Omental fat pad (tissue), 4 donors: ENCODE data around the gene QRFP. TPM values are rescaled to one million over a fixed set of nuclear protein-coding genes. Genes with fewer than 3 reads are reported as not detected.

ENCODE experiments used
- ATAC-seq: fragments of 150-250 bp; one replicate; pipeline ENCODE4 v1.9.1; 2016; ENCODE audit warnings: mild to moderate bottlenecking, moderate library complexity; ENCODE audit not compliant: low FRiP score
- DNase-seq: peaks from one replicate; pipeline ENCODE4 v3.0.0-alpha.2; 2019; ENCODE audit warnings: low spot score
- total RNA-seq, 4 donors: library from RNA; depleted of rRNA; stranded (reverse); fragments of >200 nt; gene quantifications; one replicate each; pipeline ENCODE4 v1.1.0, GENCODE V29; 2016
- TF ChIP-seq, protein P1 (sequence below), 3 donors: fragments of 450-650 bp; IDR thresholded peaks; one replicate each; pipeline ENCODE4 v1.5.1; 2016 to 2017; ENCODE audit warnings: antibody characterized with exemption in 3 of 3, mild to moderate bottlenecking in 3 of 3, moderate library complexity in 2 of 3

The QRFP gene
- total RNA-seq, 4 donors from 2014 or later, result not detected

DNA sequence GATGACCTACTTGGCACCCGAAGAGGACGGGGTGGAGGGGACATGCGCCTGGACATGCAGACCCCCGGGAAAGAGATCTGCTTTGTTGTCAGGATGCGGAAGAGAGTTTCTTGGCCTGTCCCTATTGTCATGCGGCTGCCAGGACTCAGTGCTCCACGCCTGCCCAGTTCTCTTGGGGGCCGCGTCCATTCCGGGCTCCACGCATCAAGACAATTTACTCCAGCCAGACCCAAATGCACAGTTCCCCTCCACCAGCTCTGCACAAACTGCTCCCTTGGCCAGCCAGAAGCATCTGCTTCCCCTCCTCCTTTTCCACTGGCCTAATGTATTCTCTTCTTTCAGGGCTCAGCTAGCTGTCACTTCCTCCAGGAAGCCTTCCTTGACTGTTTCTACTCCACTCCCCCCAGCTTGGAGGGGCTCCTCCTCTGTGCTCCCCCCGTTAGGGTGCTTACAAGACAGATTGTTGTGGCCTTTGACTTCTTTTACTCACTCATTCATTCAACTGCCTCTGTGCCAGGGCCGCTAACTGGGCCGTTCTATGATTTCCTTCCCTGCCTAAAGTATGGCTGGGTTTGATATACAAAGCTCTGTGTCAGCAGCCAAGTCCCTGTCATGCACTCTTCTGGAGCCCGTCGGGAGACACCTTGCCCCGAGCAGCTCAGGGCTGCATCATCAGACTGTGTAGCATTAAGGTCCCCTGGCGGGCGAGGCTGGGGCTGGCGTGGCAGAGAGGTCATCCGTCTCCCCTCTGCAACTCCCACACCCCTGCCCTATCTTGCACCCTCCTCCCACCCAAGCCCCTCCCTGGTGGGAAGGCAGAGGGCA lies 35.9 kb upstream of the QRFP start:
- DNase-seq (no peak), ATAC-seq (no peak)
- TF ChIP-seq, protein P1, sequence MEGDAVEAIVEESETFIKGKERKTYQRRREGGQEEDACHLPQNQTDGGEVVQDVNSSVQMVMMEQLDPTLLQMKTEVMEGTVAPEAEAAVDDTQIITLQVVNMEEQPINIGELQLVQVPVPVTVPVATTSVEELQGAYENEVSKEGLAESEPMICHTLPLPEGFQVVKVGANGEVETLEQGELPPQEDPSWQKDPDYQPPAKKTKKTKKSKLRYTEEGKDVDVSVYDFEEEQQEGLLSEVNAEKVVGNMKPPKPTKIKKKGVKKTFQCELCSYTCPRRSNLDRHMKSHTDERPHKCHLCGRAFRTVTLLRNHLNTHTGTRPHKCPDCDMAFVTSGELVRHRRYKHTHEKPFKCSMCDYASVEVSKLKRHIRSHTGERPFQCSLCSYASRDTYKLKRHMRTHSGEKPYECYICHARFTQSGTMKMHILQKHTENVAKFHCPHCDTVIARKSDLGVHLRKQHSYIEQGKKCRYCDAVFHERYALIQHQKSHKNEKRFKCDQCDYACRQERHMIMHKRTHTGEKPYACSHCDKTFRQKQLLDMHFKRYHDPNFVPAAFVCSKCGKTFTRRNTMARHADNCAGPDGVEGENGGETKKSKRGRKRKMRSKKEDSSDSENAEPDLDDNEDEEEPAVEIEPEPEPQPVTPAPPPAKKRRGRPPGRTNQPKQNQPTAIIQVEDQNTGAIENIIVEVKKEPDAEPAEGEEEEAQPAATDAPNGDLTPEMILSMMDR (IDR thresholded peaks at IDR 0.05), result no peak

DNA sequence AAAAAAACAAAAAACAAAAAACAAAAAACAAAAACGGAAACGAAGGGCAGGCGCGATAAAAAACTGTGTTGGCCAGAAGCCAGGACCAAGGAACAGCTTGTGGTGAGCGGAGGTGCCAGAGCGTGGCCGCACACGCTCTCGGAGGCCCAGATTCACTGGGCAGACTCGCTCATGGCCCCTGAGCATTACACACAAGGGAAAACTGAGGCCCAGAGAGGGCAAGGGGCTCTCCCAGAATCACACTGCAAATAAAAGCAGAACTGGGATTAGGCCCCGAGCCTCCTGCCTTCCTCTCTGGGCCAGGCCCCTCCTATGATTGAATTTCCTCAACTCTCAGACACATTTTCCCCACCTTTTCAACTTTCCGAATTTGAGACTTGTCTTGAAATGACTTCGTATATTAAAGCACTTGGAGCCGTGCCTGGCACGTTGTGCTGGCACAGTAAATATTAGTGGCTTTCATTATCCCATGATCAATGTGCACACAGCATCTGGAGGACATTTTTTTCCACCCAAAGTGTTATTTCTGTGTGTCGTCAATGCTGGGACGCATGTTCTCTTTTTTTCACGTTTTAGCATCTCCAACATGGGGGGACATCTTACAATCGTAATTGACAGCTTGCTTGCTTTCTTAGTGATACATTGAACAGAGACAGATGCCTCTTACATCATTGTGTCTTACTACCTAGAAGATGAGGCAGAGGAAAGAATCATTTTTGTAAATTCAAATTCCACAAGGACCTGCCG lies 35.1 kb upstream of the QRFP start:
- TF ChIP-seq, protein P1 (IDR thresholded peaks at IDR 0.05), result no peak
- DNase-seq, result no peak
- ATAC-seq, result no peak

DNA sequence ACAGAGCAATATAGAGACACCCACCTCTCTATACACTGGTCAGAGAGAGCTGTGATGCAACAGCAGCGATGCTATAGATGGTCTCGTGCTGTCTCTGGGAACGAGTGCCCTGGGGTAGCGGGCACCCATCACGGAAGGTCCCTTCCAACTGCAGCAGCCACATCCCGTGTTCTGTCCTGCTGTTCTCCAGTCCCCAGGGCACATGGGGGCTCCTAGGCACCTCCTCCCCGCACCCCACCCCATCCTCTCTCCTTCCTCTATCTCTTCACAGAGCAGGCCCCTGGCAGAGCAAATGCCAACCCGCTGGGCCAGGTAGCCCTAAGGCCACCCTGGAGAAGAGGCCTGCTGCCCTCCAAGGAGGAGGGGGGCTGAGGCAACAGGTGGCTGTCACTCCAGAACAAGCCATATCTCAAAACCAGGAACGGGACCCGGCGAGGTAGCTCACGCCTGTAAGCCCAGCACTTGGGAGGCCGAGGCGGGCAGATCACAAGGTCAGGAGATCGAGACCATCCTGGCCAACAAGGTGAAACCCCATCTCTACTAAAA lies 34.3 kb upstream of the QRFP start:
- no peak for ATAC-seq
- TF ChIP-seq, protein P1 (IDR thresholded peaks at IDR 0.05), result no peak

DNA sequence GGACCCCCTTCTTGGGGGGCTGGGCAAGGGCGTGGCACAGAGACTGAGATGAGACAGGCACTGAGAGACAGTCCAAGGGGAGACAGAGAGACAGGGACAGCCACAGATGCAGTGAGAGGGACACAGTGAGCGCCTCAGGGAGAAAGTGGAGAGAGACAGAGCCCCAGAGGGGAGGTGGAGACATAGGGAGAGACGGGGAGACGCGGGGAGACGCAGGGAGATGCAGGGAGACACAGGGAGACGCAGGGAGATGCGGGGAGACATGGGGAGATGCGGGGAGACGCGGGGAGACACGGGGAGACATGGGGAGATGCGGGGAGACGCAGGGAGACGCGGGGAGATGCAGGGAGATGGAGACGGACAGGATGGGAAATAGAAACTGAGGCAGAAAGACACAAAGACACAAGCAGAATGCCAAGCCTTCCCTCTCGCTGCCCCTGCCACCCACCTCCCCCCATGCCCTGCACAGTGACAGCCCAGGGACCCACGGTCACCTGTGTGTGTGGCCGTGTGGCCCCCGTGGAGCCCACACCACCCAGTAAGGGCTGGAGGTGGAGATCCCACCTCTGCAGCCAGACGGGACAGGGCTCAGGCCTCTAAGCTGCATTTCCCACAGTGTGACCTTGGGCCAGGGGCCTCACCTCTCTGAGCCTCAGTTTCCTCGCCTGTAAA lies 33.7 kb upstream of the QRFP start:
- TF ChIP-seq, protein P1 (IDR thresholded peaks at IDR 0.05), result no peak
- ATAC-seq (no peak), DNase-seq (no peak)

More for the DNA sequence above, 34.3 kb upstream of the QRFP start:
- DNase-seq, result no peak

DNA sequence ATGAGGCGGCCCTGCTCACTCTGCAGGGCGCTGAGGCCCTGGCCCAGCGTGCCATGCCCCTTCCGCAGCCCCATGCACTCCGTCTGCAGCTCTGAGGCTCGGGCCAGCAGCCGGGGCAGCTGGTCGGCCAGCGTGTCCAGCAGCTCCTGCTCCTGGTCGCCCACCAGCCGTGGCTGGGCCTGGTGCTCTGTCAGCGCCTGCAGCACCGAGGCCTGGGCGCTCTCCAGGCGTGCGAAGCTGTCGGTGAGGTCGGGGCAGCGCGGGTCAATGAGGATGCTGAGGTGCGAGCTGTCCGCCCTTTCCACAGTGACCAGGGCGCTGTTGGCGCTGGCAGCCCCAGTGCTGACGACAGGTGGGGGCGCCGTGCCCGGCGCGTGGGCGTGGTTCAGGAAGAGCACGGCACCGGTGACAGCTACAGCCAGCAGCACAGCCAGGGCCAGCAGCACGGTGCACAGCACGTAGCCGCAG lies 33.0 kb upstream of the QRFP start:
- TF ChIP-seq, protein P1 (IDR thresholded peaks at IDR 0.05), result no peak
- no peak for ATAC-seq
- no peak for DNase-seq

DNA sequence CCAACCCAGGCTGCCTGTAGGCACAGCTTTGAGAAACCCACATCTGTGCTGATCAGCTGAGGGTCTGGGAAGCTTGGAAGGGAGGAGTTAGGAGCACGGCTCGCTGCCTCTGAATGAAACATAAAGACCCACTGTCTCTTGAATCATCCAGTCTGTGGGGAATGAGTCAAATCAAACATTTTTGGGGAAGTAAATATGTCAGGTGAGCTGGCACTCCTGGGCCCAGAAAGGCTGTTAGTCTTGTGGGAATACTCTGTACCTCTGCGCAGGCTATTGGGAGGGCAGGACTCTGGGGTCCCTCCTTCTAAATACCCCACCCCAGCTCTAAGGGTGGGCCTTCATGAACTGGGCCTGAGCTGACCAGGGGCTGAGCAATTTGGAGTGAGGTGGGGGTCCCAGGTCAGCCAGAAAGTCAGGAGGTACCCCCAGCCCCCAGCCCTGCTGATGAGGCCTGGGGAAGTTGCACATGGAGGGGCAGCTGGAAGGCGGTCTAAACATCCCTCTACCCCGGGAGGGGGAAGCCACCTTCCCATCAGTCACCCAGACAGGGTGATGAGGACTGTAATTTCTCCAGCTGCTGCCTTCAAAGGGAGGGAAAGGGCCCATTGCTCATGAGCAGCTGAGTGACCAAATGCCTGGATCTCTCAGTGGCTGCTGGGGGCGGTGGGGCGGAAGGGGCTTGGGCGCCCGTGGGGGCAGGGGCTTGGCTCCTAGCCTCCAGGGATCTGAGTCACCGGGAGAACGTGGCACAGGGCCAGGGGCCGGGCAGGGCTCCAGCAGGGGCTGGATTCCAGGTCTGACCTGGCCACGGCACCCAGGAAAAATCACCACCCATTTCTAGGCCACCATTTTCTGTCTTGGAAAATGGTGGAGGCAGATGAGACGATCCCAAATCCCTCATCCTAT lies 31.6 kb upstream of the QRFP start:
- peak; percentile 68 for ATAC-seq
- DNase-seq, result no peak
- TF ChIP-seq, protein P1 (IDR thresholded peaks at IDR 0.05), result no peak
